GM18858 (cell line): ENCODE results near the gene EXOC3.
"Not testable (repeated sequence)": the region's sequence is repeated elsewhere in the genome, so short reads cannot be mapped to it uniquely, and the experiment has no call there.

Experiments used
- ATAC-seq: cut with Tn5 transposase; IDR thresholded peaks from one replicate; pipeline ENCODE4 v1.9.1; 2021; ENCODE audit not compliant: unreplicated experiment

Gene EXOC3

GRCh38 chr5:484556-484955 lies 41.6 kb downstream of the EXOC3 start:
- ATAC-seq, result no peak

- ATAC-seq, result no peak
Observed at GRCh38 chr5:485113-485945, 42.4 kb downstream of the EXOC3 start.

- no peak for ATAC-seq
Observed at GRCh38 chr5:485946-486491, 43.0 kb downstream of the EXOC3 start.

GRCh38 chr5:486597-486996 lies 43.6 kb downstream of the EXOC3 start:
- ATAC-seq, result not testable (repeated sequence)

- no peak for ATAC-seq
Observed at GRCh38 chr5:488241-488640, 45.3 kb downstream of the EXOC3 start.

GRCh38 chr5:488744-489688 lies 46.0 kb downstream of the EXOC3 start:
- ATAC-seq, result no peak

GRCh38 chr5:489689-490080 lies 46.7 kb downstream of the EXOC3 start:
- ATAC-seq, result no peak

GRCh38 chr5:490116-491106 lies 47.4 kb downstream of the EXOC3 start:
- no peak for ATAC-seq

GRCh38 chr5:491119-491855 lies 48.3 kb downstream of the EXOC3 start:
- no peak for ATAC-seq

- no peak for ATAC-seq
Observed at GRCh38 chr5:491856-492155, 48.8 kb downstream of the EXOC3 start.

GRCh38 chr5:492314-492893 lies 49.4 kb downstream of the EXOC3 start:
- ATAC-seq, result no peak

GRCh38 chr5:493119-493701 lies 50.2 kb downstream of the EXOC3 start:
- ATAC-seq, result no peak

GRCh38 chr5:493758-494157 lies 50.8 kb downstream of the EXOC3 start:
- ATAC-seq, result no peak

- no peak for ATAC-seq
Observed at GRCh38 chr5:494667-495255, 51.8 kb downstream of the EXOC3 start.

- ATAC-seq, result no peak
Observed at GRCh38 chr5:496028-496427, 53.1 kb downstream of the EXOC3 start.

GRCh38 chr5:497090-497700 lies 54.2 kb downstream of the EXOC3 start:
- no peak for ATAC-seq

- ATAC-seq, result no peak
Observed at GRCh38 chr5:497871-498509, 55.0 kb downstream of the EXOC3 start.
